ENCODE data around the gene GAN.

Gene GAN

DNA sequence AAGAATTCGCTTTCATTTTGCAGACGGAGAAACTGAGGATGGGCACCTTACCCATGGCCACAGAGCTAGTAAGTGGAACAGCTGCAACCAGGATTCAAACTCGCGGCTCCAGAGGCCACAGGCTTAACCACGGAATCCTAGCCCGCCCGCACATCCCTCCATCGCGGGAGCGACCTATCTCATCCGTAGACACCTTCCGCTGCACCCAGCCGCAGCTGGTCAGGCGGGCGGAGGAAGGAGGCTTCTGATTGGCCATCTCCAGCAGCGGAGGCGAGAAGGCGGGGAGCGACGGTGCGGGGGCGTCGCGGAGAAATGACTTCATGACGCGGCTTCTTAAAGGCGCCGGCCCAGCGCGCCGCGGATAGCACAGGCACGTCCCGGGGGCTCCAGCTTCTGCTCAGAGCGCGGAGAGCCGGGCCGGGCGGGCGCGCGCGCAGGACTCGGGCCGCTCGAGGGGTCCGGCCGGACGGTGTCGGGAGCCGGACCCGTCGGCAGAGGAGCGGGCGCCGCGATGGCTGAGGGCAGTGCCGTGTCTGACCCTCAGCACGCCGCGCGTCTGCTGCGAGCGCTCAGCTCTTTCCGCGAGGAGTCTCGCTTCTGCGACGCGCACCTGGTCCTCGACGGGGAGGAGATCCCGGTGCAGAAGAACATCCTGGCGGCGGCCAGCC is at the start of gene GAN:
GAN (plus strand) TSS at position 360 of the 668 bp plus-strand sequence; CDS start at position 512, 152 bp downstream.
- peak; percentile 86 to 88 for DNase-seq (ENCODE audit: low read depth in 1 of 2, low spot score in 1 of 2)

GRCh38 chr16:81265052-81265451 is 49.7 kb upstream of the GAN start:
- no peak for DNase-seq (ENCODE audit: low read depth in 1 of 2, low spot score in 1 of 2)

DNA sequence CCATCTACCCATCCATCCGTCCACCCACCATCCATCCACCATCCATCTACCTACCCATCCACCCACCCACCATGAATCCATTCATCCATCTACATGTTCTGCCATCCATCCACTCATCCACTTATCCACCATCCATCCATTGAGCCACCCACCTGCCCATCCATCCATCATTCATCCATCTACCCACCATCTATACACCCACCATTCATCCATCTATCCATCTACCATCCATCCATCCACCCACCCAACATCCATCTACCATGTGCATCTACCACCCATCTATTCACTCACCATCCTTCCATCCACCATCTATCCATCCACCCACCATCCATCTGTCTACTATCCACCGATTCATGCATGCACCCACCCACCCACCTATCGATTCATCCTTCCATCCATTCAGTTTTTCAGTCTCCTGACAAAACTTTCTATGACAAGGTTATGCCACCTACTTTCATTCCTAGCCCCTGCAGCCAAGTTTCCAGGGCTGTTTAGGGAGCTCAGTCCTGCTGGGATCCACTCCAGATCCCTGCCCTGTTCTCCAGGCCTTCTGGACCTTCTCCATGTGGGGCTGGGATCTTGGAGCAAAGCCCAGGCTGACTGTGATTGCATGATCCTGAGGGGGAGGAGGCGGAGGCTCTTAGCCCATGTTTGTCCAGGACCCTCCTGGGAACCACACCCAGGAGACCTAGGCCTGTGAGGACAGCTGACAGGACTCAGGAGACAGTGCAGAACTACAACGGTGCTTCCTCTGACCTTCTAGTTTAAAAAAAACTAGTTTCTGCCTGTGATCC is 48.9 kb upstream of the GAN start:
- no peak for DNase-seq (ENCODE audit: low read depth in 1 of 2, low spot score in 1 of 2)

DNA sequence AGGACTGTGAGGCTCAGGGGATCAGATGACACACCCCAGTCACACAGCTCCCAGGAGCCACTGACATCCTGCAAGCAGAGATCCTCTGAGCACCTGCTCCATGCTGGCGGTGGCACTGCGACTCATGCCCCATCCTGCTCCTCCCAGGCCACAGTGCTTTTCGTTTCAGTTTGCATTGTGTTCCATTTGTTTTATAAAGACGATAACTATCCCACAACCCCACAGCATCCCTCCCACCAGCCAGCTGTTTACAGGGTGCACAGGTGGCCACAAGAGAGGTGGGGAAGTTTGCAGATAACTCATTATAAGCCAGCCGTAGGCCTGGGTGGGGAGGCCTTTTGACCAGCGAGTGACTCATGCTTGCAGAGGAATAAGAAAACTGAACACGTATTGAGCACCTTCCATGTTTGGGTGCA is 48.1 kb upstream of the GAN start:
- no peak for DNase-seq (ENCODE audit: low read depth in 1 of 2, low spot score in 1 of 2)

GRCh38 chr16:81268509-81268908 is 46.3 kb upstream of the GAN start:
- DNase-seq (ENCODE audit: low read depth in 1 of 2, low spot score in 1 of 2), result no peak

- DNase-seq (ENCODE audit: low read depth in 1 of 2, low spot score in 1 of 2), result no peak
Observed at GRCh38 chr16:81273223-81273950, 41.4 kb upstream of the GAN start.

GRCh38 chr16:81275064-81275532 is 39.7 kb upstream of the GAN start:
- DNase-seq (ENCODE audit: low read depth in 1 of 2, low spot score in 1 of 2), result no peak

- no peak for DNase-seq (ENCODE audit: low read depth in 1 of 2, low spot score in 1 of 2)
Observed at GRCh38 chr16:81275795-81276194, 39.0 kb upstream of the GAN start.

DNA sequence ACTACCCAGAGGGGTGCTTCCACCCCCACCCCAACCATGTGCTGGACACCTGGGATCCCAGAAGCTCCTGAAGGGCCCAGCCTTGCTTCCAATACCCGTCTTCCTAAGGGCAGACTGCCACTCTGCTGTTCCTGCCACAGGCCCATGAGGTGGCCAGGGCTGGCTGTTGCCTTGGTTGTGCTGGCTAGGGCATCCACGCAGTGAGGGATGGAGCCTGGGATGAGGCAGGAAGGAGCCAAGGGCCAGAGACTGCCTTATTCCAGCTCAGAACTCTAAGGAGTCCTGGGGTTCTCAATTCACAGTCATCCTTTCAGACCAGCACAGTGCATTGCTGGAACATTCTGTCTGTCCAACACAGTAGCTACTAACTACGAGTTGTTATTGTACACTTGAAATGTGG is 38.4 kb upstream of the GAN start:
- DNase-seq (ENCODE audit: low read depth in 1 of 2, low spot score in 1 of 2), result no peak

- DNase-seq (ENCODE audit: low read depth in 1 of 2, low spot score in 1 of 2), result no peak
Observed at GRCh38 chr16:81277541-81278080, 37.2 kb upstream of the GAN start.

DNA sequence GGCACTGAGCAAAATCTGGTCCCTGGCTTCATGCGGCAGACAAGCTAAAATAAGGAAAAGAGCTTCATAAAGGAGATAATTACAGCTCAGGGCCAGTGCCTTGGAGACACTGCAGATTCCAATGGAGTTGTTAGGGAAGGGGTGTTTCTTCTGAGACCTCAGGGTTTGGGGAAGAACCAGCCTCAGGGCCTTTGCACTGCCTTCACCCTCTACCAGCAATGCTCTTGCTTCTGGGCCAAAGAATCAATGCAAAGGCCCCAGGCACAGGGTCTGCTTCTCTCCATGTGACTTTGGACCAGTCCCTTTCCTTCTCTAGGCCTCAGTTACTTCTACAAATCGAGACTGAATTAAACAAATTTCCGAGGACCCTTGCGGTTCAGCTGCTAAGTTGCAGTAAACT is 36.2 kb upstream of the GAN start:
- DNase-seq (ENCODE audit: low read depth in 1 of 2, low spot score in 1 of 2), result no peak

DNA sequence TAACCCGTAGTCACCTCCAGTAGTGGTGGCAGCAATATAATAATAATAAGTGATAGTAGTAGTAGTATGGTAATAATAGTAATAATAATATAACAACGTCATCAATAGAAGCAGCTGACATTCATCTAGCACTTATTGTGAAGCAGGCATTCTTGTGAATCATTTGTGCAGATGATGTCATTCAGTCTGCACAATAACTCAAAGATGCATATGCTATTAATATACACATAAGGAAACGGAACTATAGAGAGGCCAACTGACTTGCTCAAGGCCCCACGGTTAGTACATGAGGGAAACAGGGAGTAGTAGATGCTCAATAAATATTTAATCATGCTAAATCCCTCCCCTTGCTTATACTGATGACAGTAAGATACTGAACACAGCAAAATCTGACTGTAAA is 35.4 kb upstream of the GAN start:
- DNase-seq (ENCODE audit: low read depth in 1 of 2, low spot score in 1 of 2), result no peak

DNA sequence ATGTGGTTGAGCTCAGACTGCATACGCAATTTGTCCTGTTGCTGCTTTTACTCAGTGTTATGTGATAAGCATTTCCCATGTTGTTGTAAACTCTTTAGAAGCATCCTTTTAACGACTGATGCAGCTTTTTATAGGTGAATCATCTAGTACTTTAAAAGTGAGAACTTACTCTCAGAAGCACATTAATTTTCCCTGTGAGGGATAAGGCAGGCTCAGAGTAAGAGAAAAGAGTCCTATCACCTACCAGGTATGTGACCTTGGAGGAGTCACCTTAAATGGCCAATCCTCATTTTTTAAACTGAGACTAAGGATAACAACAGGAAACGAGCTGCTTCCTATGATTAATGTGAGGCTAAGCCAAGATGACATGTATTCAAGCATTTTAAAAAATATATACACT is 34.4 kb upstream of the GAN start:
- DNase-seq (ENCODE audit: low read depth in 1 of 2, low spot score in 1 of 2), result no peak

GRCh38 chr16:81283044-81283443 is 31.7 kb upstream of the GAN start:
- DNase-seq (ENCODE audit: low read depth in 1 of 2, low spot score in 1 of 2), result no peak

DNA sequence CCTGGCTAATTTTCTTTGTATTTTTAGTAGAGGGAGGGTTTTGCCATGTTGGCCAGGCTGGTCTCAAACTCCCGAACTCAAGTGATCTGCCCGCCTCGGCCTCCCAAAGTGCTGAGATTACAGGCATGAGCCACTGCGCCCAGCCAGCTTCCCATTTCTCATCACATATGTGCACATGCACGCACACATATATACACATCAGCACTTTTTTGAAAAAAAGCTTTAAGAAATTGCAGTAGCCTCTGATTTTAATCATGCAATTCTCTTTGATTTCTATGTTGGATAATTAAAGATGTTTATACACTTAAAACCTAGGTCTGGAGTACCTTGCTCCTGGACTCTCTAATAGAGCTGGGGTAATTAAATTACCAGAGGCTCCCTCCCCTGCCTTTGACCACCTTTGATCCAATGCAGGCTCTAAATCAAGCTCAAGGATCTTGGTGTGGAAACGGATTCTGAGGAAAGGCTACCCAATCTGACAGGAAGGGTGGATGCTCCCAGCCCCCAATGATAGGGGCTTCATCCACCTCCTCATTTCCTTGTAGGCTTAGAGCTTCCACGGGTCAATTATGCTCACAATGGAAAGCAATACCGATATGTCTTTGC is 29.7 kb upstream of the GAN start:
- no peak for DNase-seq (ENCODE audit: low read depth in 1 of 2, low spot score in 1 of 2)

DNA sequence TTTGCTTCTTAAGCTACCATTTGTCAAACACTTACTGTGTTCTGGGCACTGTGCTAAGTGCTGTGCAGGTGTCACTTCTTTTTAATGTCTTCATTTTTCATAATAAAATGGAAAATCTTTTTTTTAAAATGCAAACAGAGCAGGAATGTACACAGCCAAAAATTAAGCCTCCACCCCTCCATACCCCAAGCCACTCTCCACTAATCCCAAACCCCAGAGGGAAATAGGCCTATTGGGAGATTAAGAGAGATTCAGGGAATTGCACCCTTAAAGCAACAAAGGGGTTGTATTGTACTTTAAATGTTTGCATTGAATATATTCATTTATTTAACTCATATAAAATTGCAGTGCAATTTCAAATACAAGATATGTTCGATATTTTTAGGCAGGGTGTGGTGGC is 28.6 kb upstream of the GAN start:
- DNase-seq (ENCODE audit: low read depth in 1 of 2, low spot score in 1 of 2), result no peak

DNA sequence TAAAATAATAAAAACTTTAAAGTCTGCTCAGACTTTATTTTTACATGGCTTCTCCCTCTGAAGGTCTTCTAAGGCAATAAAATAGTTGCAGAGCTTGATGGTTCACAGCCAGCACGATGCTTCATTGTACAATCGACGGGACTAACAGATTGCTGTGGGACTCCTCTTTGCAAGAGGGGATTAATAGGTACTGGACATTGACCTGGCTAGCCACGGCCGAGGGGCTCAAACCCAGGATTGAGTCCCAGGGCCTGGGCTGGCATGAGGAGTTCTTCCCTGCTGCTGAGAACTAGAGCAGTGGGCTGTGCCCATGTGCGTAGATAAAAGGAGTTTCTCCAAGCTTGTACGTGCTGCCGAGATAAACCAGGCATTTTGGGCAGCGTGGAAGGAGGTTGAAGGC is 23.6 kb upstream of the GAN start:
- DNase-seq (ENCODE audit: low read depth in 1 of 2, low spot score in 1 of 2), result no peak

GRCh38 chr16:81292936-81293335 is 21.8 kb upstream of the GAN start:
- no peak for DNase-seq (ENCODE audit: low read depth in 1 of 2, low spot score in 1 of 2)

- no peak for DNase-seq (ENCODE audit: low read depth in 1 of 2, low spot score in 1 of 2)
Observed at GRCh38 chr16:81293909-81294802, 20.6 kb upstream of the GAN start.

- DNase-seq (ENCODE audit: low read depth in 1 of 2, low spot score in 1 of 2), result no peak
Observed at GRCh38 chr16:81296631-81297030, 18.1 kb upstream of the GAN start.
